GM18907 (cell line): Measurements from ENCODE around the gene CPA1.
"Not testable (repeated sequence)": the region's sequence is repeated elsewhere in the genome, so short reads cannot be mapped to it uniquely, and the experiment has no call there.

Experiments
- ATAC-seq: cut with Tn5 transposase; IDR thresholded peaks from one replicate; pipeline ENCODE4 v1.9.1; 2021; ENCODE audit warnings: mild to moderate bottlenecking, moderate library complexity; ENCODE audit not compliant: unreplicated experiment

Gene CPA1

DNA sequence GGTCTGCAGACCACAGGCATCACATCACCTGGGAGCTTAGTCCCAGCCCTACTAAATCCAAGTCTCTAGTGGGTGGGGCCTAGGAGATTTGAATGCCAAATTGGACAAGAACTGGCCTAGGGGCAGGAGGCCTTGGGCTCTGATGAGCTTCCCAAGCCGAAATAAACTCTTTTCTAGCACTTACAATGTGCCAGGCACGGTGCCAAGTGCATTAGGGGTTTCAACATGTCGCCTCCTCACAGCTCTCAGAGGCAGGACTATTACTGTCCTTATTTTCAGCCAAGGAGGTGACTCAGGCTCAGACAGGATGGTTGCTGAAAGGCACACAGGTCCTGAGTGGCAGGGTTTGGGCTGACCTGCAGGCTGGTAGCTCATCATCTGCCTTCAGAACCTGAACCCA lies 9.2 kb upstream of the CPA1 start:
- ATAC-seq, result no peak

- no peak for ATAC-seq
Measured at GRCh38 chr7:130372402-130373165, 7.7 kb upstream of the CPA1 start.

GRCh38 chr7:130374507-130374906 lies 5.8 kb upstream of the CPA1 start:
- no peak for ATAC-seq

GRCh38 chr7:130376461-130376860 lies 3.8 kb upstream of the CPA1 start:
- not testable (repeated sequence) for ATAC-seq

GRCh38 chr7:130377178-130377577 lies 3.1 kb upstream of the CPA1 start:
- ATAC-seq, result no peak

DNA sequence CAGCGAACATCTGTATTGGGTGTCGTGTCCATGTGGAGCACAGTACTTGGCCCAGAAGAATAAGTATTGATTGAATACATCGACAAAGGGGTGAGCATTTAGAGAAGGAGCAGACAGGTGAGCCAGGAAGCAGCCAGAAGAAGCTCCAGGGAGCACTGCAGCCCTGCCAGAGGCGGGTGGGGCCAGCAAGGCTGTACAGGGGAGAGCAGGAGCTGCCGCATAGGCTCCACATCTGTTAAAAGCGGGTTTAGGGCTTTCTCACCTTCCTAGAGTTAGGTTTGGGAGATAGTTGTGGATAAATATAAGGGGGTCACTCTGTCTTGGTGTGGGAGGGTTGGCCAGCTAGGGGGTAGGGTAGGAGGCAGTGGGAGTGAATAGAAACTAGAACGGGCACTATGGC lies 1.3 kb upstream of the CPA1 start:
- no peak for ATAC-seq

GRCh38 chr7:130379532-130379920 lies 768 bp upstream of the CPA1 start:
- ATAC-seq, result no peak

- no peak for ATAC-seq
Measured at GRCh38 chr7:130380861-130381455, 664 bp downstream of the CPA1 start.

DNA sequence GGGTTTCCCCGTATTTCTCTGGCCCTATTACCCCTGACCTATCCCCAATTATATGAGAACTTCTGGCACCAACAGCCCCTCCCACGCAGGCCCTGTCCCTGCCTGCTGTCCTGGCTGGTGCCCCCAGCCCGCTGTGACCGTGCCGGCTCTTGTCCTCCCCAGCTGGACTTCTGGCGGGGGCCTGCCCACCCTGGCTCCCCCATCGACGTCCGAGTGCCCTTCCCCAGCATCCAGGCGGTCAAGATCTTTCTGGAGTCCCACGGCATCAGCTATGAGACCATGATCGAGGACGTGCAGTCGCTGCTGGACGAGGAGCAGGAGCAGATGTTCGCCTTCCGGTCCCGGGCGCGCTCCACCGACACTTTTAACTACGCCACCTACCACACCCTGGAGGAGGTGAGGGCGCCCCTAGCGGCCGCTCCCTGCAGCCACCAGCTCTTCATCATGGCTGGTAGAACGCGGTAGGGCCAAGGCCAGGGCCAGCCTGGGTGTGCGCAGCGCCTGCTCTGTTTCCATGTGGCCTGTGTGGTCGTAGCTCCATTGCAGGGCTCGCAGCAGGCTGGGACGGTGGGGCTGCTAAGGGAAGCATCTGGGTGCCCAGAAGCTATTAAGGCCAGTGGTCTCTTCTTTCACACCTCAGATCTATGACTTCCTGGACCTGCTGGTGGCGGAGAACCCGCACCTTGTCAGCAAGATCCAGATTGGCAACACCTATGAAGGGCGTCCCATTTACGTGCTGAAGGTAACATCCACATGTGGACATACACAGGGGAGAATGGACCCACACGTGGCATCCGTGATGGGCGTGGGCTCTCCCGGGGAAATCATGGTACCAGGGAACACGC lies 1.4 kb downstream of the CPA1 start:
- ATAC-seq, result no peak

DNA sequence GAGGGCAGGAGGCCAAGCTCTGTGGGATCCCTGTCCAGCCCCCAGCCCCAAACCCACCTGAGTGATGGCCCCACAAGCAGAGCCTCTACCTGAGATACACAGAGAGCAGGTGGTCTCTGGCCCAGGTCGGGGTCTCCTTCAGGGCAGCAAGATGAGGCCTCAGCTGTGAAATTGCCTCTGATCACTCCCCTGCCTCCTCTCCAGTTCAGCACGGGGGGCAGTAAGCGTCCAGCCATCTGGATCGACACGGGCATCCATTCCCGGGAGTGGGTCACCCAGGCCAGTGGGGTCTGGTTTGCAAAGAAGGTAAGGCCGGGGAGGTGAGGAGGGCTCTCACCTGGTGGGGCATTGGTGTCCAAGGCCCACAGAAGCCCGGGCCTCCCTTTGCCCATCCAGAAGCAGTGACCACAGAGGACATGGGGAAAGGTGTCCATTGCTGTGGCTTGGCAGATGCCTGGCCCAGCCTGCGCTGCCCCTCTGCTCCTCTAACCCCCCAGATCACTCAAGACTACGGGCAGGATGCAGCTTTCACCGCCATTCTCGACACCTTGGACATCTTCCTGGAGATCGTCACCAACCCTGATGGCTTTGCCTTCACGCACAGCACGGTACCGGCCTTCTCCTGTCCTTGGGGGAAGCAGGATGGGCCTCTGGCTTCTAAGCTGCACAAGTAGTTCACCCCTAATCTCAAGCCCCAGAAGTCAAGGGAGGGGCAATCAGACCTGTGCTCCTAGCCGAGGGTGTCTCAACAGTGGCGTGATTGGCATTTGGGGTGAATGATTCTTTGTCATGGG lies 3.1 kb downstream of the CPA1 start:
- ATAC-seq, result no peak

DNA sequence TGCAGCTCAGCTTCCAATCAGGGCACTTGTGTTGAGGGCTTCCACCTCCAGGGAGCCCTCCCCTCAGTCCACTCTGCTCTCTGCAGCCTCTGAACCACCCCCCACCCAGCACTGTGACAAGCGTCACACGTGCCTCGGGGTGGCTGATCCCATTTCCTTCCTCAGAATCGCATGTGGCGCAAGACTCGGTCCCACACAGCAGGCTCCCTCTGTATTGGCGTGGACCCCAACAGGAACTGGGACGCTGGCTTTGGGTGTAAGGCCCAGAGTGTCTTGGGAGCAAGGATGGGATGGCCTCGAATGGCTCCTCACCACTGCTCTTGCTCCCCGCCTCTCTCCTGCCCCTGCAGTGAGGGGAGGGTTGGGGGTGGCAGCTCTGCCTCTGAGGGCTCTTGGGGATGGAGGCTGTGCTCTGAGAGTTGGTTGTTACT lies 4.1 kb downstream of the CPA1 start:
- ATAC-seq, result no peak

- ATAC-seq, result no peak
Measured at GRCh38 chr7:130384841-130385599, 4.7 kb downstream of the CPA1 start.

DNA sequence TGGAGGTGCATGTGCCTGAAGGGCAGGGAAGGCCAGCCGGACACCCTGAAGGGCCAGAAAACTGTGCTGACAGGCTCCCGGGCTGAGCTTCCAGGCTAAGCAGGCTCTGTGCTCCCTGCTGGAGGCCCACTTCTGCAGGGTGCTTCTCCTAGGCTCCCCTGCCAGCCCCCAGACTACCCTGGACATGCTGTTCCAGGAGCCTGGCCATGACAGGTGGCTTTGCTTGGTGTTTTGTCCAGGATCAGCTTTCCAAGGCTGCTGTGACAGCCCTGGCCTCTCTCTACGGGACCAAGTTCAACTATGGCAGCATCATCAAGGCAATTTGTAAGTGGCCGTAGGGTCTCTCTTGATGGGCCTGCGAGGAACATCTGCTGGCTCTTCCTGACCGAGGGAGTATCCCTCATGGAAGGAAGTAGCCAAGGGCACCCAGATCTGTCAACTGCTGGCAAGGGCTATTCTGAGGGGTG lies 5.3 kb downstream of the CPA1 start:
- no peak for ATAC-seq

- no peak for ATAC-seq
Measured at GRCh38 chr7:130386876-130387275, 6.6 kb downstream of the CPA1 start.

DNA sequence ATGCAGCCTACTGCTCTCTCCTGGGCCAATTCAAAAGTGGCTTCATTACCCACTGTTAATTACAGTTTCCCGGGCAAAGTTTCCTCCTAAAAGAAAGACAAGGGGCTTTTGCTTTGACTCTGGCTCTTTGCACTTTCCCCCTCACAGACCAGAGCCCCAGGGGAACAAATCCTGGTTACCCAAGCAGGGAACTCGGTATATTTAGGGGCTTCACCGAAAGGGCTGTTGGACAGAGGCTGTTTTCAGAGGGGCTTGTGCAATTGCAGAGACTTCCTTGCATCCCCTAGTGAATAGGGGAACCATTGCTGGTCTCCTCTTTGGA lies 7.0 kb downstream of the CPA1 start:
- ATAC-seq, result no peak

- ATAC-seq, result no peak
Measured at GRCh38 chr7:130387628-130388403, 7.5 kb downstream of the CPA1 start.

DNA sequence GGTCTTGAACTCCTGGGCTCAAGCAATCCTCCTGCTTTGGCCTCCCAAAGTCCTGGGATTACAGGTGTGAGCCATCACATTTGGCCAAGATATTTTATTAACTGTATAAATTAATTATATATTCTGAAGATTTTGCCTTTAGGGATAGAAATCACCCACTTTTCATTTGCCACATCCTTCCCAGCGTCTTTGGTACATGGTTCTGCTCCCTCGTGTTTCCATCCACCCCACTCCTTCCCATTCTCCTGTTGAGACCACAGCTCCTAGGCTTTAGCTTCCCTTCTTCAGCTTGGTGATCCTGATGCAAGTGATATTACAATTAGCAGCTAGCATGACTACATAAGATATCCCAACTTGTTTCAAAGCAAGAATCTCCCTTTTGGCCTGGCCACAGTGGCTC lies 8.4 kb downstream of the CPA1 start:
- ATAC-seq, result no peak

DNA sequence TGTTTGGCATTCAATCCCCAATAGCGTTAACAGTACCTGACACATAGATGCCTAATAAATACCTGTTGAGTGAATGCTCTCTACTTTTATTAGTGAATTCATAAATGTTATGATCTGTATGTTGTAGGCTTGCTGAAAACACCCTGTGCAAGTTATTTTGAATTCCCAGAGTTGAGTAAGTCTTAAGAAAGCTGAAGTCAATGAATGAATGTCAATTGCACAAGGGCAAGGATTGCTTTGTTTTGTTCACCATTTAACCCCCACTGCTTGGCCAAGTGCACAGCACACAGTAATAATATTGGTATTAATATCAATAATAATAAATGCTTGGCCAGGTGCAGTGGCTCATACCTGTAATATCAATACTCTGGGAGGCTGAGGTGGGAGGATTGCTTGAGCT lies 10.2 kb downstream of the CPA1 start:
- no peak for ATAC-seq

DNA sequence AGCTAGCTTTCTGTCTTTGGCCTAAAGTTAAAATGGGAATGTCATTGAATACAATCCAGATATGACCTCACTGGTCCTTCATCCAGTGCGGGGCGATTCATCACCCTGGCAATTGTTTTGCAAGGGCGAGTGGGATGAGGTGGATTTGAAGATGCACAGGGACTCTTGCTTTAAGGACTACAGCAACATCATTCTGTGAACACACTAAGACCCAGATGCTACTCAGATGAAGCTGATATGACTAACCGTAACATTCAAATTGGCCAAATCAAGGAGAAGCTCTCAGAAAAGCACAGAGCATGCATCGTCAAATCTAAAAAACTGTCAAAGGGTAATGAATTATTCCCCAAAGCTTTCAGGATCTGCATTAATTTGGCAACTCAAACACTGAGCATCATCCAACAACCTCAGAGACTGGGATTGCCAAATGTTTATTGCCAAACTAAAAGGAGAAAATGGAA lies 12.8 kb downstream of the CPA1 start:
- ATAC-seq, result no peak
